ENCODE data around the gene ARRDC4. TPM values are rescaled to one million over a fixed set of nuclear protein-coding genes. Genes with fewer than 3 reads are reported as not detected.

ARRDC4 gene
- total RNA-seq, 2 donors from 2014 or later = 25.4 to 25.6 TPM

- DNase-seq (ENCODE audit: low spot score) = no peak
- intact Hi-C loops (cut with DNase I) = no loop called here
- Histone ChIP-seq H3K4me1 (replicated peaks) (no peaks in the 10 kb centered on the region), H3K27ac (no peak overlapping the region), H3K4me3 (no peak overlapping the region), H3K27me3 (replicated peaks; ENCODE audit: insufficient read depth) (no peaks in the 10 kb centered on the region), H3K36me3 (no peaks in the 10 kb centered on the region), H3K9me3 (no peaks in the 10 kb centered on the region)
- 85% methylated on average over 6 of the region's 6 CpGs for WGBS
- TF ChIP-seq CTCF (IDR thresholded peaks at IDR 0.05) (no peak), POLR2AphosphoS5 (IDR thresholded peaks at IDR 0.05) (no peak), POLR2A (IDR thresholded peaks at IDR 0.05) (no peak)
These were observed 30.9 kb upstream of the ARRDC4 start for GRCh38 chr15:97929456-97930229.

GRCh38 chr15:97930230-97930629 lies 30.3 kb upstream of the ARRDC4 start:
- no peaks in the 10 kb centered on the region for H3K4me1 ChIP-seq (replicated peaks)
- no peak overlapping the region for H3K27ac ChIP-seq
- H3K4me3 ChIP-seq = no peak overlapping the region
- no peak for TF ChIP-seq POLR2AphosphoS5 (IDR thresholded peaks at IDR 0.05)
- H3K36me3 ChIP-seq = no peaks in the 10 kb centered on the region
- intact Hi-C loops (cut with DNase I) = no loop called here
- no peaks in the 10 kb centered on the region for H3K27me3 ChIP-seq (replicated peaks; ENCODE audit: insufficient read depth)
- no peak for DNase-seq (ENCODE audit: low spot score)
- no peaks in the 10 kb centered on the region for H3K9me3 ChIP-seq

GRCh38 chr15:97931314-97931713 lies 29.2 kb upstream of the ARRDC4 start:
- 89% methylated on average over 1 of the region's 1 CpG for WGBS

GRCh38 chr15:97933589-97933988 lies 26.9 kb upstream of the ARRDC4 start:
- Histone ChIP-seq H3K27me3 (replicated peaks; ENCODE audit: insufficient read depth) (no peaks in the 10 kb centered on the region), H3K4me3 (no peak overlapping the region), H3K9me3 (no peaks in the 10 kb centered on the region), H3K36me3 (no peaks in the 10 kb centered on the region), H3K4me1 (replicated peaks) (no peaks in the 10 kb centered on the region), H3K27ac (no peak overlapping the region)
- WGBS = 94% methylated on average over 1 of the region's 1 CpG
- intact Hi-C loops (cut with DNase I) = no loop called here
- DNase-seq (ENCODE audit: low spot score) = no peak
- no peak for TF ChIP-seq CTCF (IDR thresholded peaks at IDR 0.05)
- no peak for TF ChIP-seq POLR2AphosphoS5 (IDR thresholded peaks at IDR 0.05)
- no peak for TF ChIP-seq POLR2A (IDR thresholded peaks at IDR 0.05)

More at GRCh38 chr15:97931314-97931713, 29.2 kb upstream of the ARRDC4 start:
- DNase-seq (ENCODE audit: low spot score) = no peak
- Histone ChIP-seq H3K36me3 (no peaks in the 10 kb centered on the region), H3K9me3 (no peaks in the 10 kb centered on the region), H3K27ac (no peak overlapping the region), H3K4me3 (no peak overlapping the region), H3K4me1 (replicated peaks) (no peaks in the 10 kb centered on the region), H3K27me3 (replicated peaks; ENCODE audit: insufficient read depth) (no peaks in the 10 kb centered on the region)
- intact Hi-C loops (cut with DNase I) = no loop called here
- TF ChIP-seq POLR2AphosphoS5 (IDR thresholded peaks at IDR 0.05) (no peak), POLR2A (IDR thresholded peaks at IDR 0.05) (no peak), CTCF (IDR thresholded peaks at IDR 0.05) (no peak)

GRCh38 chr15:97940993-97941392 lies 19.5 kb upstream of the ARRDC4 start:
- Histone ChIP-seq H3K9me3 (no peaks in the 10 kb centered on the region), H3K4me3 (no peak overlapping the region), H3K27me3 (replicated peaks; ENCODE audit: insufficient read depth) (no peaks in the 10 kb centered on the region), H3K36me3 (no peaks in the 10 kb centered on the region), H3K27ac (no peak overlapping the region), H3K4me1 (replicated peaks) (no peaks in the 10 kb centered on the region)
- TF ChIP-seq CTCF (IDR thresholded peaks at IDR 0.05) (no peak), POLR2AphosphoS5 (IDR thresholded peaks at IDR 0.05) (no peak), POLR2A (IDR thresholded peaks at IDR 0.05) (no peak)
- 95% methylated on average over 4 of the region's 4 CpGs for WGBS
- no peak for DNase-seq (ENCODE audit: low spot score)
- intact Hi-C loops (cut with DNase I) = no loop called here
